ENCODE results near the gene ANO9.

The ANO9 gene, protein sequence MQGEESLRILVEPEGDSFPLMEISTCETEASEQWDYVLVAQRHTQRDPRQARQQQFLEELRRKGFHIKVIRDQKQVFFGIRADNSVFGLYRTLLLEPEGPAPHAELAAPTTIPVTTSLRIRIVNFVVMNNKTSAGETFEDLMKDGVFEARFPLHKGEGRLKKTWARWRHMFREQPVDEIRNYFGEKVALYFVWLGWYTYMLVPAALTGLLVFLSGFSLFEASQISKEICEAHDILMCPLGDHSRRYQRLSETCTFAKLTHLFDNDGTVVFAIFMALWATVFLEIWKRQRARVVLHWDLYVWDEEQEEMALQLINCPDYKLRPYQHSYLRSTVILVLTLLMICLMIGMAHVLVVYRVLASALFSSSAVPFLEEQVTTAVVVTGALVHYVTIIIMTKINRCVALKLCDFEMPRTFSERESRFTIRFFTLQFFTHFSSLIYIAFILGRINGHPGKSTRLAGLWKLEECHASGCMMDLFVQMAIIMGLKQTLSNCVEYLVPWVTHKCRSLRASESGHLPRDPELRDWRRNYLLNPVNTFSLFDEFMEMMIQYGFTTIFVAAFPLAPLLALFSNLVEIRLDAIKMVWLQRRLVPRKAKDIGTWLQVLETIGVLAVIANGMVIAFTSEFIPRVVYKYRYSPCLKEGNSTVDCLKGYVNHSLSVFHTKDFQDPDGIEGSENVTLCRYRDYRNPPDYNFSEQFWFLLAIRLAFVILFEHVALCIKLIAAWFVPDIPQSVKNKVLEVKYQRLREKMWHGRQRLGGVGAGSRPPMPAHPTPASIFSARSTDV

GRCh38 chr11:441418-442274, at the start of gene ANO9:
Gene ANO9 (minus strand): TSS chr11:442011. CDS start chr11:441926, 85 bp downstream.
- peak; percentile 81 for DNase-seq

DNA sequence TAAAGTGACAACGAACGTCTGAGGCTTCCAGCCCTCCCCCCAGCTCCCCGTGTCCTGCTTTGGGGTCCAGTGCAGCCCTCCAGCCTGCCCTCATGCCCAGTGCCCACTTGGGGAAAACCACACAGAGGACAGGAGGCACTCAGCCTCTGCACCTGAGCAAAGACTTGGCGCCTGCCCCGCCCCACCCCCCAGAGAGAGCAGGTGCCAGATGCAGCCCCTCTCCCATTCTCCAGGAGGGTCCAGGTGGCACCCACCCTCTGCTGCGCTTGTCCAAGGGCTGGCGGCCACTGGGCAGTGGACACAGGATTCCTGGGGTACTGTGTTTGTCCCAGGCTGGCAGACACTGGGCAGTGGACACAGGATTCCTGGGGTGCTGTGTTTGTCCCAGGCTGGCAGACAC, 49.5 kb upstream of the ANO9 start:
- no peak for DNase-seq

DNA sequence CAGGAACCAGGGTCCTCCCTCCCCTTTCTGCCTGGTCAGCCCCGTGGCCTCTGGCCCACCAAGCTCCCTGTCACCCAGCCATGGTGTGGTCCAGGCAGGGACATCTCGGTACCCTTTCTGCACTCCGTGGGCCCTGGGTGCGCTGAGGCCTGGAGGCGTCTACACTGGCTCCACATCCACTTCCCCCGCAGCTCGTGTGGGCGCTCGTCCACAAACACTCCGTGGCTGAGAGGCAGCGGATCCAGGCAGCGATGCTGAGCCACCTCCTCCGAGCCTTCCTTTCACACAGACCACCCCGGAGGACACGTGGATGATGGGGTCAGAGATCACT, 49.1 kb upstream of the ANO9 start:
- DNase-seq: no peak

- DNase-seq: no peak
Measured at GRCh38 chr11:490186-490929, 48.5 kb upstream of the ANO9 start.

DNA sequence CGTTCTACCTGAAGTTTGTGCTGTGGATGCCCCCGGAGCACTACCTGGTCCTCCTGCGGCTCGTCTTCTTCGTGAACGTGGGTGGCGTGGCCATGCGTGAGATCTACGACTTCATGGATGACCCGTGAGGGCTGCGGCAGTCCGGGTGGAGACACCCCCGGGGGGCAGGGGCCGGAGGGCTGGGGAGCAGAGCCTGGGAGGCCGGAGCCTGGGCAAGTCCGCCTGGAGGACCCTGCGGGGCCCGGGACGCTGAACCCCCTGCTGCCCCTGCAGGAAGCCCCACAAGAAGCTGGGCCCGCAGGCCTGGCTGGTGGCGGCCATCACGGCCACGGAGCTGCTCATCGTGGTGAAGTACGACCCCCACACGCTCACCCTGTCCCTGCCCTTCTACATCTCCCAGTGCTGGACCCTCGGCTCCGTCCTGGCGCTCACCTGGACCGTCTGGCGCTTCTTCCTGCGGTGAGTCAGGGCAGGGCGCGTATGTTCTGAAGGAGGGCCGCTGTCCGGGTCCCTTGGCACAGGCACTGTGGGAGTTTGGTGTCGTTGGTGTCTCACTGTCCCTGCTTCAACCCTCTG, 47.9 kb upstream of the ANO9 start:
- no peak for DNase-seq

- no peak for DNase-seq
Measured at GRCh38 chr11:488992-489391, 47.2 kb upstream of the ANO9 start.

GRCh38 chr11:488579-488978, 46.8 kb upstream of the ANO9 start:
- no peak for DNase-seq

DNA sequence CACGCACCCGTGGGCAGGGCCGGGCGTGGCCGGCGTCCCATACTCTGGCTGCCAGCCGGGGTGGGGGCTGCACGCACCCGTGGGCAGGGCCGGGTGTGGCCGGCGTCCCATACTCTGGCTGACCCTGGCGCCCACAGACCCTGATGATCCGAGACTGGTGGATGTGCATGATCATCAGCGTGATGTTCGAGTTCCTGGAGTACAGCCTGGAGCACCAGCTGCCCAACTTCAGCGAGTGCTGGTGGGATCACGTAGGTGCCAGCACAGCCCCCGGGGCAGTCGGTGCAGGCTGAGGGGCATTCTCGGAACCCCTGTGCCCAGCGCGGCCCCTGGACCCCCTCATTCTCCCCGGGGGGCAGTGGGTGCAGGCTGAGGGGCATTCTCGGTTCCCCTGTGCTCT, 46.3 kb upstream of the ANO9 start:
- no peak for DNase-seq

DNA sequence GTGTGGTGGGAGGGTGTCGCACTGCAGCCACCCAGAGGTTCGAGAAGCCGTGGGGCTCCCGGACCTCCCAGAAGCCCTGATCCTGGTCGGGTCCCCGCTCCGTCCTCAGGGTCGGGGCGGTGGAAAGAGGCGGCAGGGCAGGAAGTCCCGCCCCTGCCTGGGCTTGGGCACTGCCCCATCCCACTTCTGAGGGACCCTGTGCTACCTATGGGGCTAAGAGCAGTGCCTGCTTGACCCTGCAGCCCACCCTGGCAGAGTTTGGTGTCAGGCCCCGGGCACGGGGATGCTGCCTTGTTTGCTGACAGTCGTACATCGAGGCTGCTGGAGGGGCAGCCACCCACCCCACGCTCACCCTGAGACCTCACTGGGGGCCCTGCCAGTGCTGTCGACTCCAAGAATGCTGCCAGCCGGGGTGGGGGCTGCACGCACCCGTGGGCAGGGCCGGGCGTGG, 45.8 kb upstream of the ANO9 start:
- DNase-seq: no peak

GRCh38 chr11:486189-486588, 44.4 kb upstream of the ANO9 start:
- DNase-seq: no peak

DNA sequence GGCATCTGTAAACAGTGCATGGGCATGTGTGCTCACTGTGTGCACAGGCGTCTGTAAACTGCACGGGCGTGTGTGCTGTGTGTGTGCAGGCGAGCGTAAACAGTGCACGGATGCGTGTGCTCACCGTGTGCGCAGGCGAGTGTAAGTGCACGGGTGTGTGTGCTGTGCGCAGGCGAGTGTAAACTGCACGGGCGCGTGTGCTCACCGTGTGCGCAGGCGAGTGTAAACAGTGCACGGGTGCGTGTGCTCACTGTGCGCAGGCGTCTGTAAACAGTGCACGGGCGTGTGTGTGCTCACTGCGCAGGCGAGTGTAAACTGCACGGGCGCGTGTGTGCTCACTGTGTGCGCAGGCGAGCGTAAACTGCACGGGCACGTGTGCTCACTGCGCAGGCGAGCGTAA, 42.8 kb upstream of the ANO9 start:
- DNase-seq: no peak

- DNase-seq: no peak
Measured at GRCh38 chr11:479311-479710, 37.5 kb upstream of the ANO9 start.

DNA sequence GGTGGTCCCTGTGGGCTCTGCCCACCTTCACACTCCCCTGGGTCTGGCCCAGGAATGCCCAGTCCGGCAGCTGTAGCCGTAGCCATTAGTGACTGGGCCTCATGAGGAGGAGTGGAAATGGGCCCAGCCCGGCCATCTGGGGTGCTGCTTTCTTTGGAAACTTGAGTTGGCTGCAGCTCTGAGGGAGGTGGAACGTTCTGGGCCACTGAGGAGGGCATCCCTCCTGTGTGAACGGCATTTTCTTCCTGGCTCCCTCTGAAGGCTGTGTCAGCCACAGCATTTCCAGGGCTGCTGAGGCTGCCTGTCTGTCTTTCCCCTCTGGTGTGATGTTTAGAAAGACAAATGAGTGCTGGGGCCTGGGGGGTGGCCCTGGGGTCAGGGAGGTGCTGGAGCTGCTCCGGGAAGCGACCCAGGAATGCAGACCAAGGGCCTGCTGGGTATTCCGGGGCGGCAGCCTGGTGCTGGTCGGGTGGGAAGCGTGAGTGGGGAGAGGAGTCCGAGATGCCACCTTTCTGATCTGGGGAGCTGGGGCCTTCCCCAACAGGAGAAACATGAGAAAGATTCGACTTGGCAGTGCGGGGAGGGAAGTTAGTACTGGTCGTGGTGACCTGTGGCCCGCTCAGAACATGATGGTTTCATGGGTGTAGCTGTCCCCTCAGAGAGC, 35.4 kb upstream of the ANO9 start:
- DNase-seq: no peak

GRCh38 chr11:476416-476815, 34.6 kb upstream of the ANO9 start:
- DNase-seq: no peak

GRCh38 chr11:475941-476340, 34.1 kb upstream of the ANO9 start:
- no peak for DNase-seq

DNA sequence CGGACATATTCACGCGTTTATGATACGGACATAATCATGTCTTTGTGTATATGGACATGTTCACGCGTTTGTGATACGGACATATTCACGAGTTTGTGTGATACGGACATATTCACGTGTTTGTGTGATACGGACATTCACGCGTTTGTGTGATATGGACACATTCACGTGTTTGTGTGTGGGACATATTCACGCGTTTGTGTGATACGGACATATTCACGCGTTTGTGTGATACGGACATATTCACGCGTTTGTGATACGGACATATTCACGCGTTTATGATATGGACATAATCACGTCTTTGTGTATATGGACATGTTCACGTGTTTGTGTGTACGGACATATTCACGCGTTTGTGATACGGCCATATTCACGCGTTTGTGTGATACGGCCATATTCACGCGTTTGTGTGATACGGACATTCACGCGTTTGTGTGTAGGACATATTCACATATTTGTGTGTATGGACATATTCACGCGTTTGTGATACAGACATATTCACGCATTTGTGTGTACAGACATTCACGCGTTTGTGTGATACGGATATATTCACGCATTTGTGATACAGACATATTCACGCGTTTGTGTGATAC, 33.2 kb upstream of the ANO9 start:
- DNase-seq: no peak

- DNase-seq: no peak
Measured at GRCh38 chr11:473962-474785, 32.4 kb upstream of the ANO9 start.

- no peak for DNase-seq
Measured at GRCh38 chr11:473415-473814, 31.6 kb upstream of the ANO9 start.

DNA sequence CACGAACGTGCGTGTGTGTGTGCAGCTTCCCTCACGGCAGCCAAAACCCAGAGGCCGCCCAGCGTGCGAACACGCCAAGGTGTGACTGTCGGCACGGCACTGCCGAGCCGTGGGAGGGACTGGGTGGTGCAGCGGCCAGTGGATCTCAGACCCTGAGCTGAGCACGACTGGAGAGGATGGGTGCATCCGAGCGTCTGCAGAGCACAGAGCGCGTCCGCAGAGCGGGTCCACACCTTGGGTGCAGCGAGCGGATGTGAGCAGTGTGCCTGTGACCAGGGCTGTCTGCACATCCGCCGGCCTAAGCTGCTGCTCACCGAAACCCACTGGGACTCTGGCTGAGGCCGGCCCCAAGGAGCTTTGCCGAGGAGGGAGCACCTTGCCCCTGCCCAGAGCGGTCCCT, 31.0 kb upstream of the ANO9 start:
- no peak for DNase-seq

DNA sequence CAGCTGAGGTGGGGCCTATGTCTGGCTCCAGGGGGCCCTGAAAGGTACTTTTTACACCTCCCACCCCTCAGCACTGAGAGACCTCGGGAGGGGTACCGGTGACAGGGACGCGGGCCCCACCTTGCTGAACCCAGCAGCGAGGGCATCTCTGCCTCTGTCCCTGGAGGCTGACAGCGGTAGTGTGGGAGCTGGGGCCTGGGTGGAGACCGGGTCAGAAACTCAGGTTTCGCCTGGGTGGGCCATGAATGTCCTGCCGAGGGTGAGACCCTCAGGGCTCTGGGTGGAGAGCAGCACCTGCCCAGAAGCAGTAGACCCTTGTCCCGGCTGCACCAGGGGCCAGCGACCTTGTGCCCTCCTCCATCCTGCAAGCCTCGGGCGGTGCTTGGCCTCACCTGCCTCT, 30.5 kb upstream of the ANO9 start:
- DNase-seq: no peak

All from CD4-positive, alpha-beta T cell treated with Interleukin-6 for 4 hours (primary cell).